ENCODE data around the gene FBLN7.

DNA sequence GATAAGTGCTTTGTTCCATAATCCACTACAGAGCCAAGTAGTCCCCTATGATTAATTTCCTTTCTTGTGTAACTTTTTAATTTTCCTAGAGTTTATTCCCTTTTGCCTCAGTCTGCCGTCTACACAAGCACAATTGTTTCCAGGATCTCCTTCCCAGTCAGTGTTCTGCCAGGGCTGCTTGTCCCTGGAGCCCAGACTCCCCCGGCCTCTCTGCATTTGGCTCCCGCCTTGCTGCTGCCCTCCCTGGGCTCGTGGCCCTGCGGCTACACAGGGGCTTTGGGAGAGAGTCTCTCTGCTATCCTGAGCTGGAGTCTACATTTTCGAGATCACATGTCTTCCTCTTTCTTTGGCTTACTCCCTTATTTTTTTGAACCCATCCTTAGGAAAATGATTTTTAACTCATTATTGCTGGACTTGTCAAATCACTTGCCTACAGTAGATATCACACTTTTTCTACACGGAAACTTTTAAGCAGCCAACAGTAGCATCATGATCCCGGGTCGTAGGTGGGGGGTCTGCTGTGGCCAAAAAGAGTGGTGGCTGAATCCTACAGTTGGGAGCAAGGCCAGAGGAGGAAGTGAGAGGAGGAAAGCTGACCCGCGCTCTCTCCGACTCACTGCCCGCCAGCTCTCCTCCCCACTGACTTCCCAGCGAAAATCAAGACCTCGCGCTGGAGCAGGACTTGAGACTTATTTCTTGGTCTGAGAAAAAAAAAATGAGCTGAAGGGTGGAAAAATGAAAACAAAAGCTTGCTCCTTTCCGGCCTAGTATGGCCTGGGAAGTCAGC lies 9.4 kb downstream of the FBLN7 start:
- TF ChIP-seq, protein P1, sequence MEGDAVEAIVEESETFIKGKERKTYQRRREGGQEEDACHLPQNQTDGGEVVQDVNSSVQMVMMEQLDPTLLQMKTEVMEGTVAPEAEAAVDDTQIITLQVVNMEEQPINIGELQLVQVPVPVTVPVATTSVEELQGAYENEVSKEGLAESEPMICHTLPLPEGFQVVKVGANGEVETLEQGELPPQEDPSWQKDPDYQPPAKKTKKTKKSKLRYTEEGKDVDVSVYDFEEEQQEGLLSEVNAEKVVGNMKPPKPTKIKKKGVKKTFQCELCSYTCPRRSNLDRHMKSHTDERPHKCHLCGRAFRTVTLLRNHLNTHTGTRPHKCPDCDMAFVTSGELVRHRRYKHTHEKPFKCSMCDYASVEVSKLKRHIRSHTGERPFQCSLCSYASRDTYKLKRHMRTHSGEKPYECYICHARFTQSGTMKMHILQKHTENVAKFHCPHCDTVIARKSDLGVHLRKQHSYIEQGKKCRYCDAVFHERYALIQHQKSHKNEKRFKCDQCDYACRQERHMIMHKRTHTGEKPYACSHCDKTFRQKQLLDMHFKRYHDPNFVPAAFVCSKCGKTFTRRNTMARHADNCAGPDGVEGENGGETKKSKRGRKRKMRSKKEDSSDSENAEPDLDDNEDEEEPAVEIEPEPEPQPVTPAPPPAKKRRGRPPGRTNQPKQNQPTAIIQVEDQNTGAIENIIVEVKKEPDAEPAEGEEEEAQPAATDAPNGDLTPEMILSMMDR (IDR thresholded peaks at IDR 0.05) = no peak
- TF ChIP-seq POLR2A (IDR thresholded peaks at IDR 0.05) = no peak

All from testis (tissue), 2 donors.